GM12891 (cell line): ENCODE measurements around the gene PRKN.

Source experiments
- DNase-seq: peaks from one replicate; pipeline ENCODE4 v3.0.0; 2011; ENCODE audit warnings: low spot score; ENCODE audit not compliant: insufficient read length
- FAIRE-seq: peaks from 2 replicates; lab custom pipeline; 2011; peaks lifted over from hg19 to GRCh38; lab: Jason Lieb, UNC
- PAX5 ChIP-seq: IDR thresholded peaks from 2 replicates; pipeline ENCODE4 v1.6.1; 2011; ENCODE audit warnings: low read length, moderate library complexity, mild to moderate bottlenecking; ENCODE audit not compliant: insufficient read depth, severe bottlenecking
- POLR2A ChIP-seq: IDR thresholded peaks from 2 replicates; pipeline ENCODE4 v1.6.1; 2011; ENCODE audit warnings: low read depth, low read length, control low read depth
- POLR2AphosphoS5 ChIP-seq: IDR thresholded peaks from 2 replicates; pipeline ENCODE4 v1.6.1; 2011; ENCODE audit warnings: low read depth, low read length, control low read depth
- POU2F2 ChIP-seq: IDR thresholded peaks from 2 replicates; pipeline ENCODE4 v1.6.1; 2011; ENCODE audit warnings: low read depth, mild to moderate bottlenecking, control low read depth, low read length, moderate library complexity
- SPI1 ChIP-seq: IDR thresholded peaks from 2 replicates; pipeline ENCODE4 v1.6.1; 2011; ENCODE audit warnings: low read depth, low read length, control low read depth
- TAF1 ChIP-seq: IDR thresholded peaks from 2 replicates; pipeline ENCODE4 v1.6.1; 2011; ENCODE audit warnings: low read depth, low read length, control low read depth

The PRKN gene

GRCh38 chr6:161954699-161955276 lies 772.8 kb downstream of the PRKN start:
- TF ChIP-seq POLR2A: no peak
- TF ChIP-seq PAX5: no peak
- no peak for TF ChIP-seq TAF1
- TF ChIP-seq SPI1: no peak
- TF ChIP-seq POLR2AphosphoS5: no peak
- TF ChIP-seq POU2F2: no peak
- FAIRE-seq: no peak
- no peak for DNase-seq

GRCh38 chr6:161954077-161954476 lies 773.5 kb downstream of the PRKN start:
- TF ChIP-seq TAF1 (no peak), POLR2AphosphoS5 (no peak), SPI1 (no peak)
- DNase-seq (no peak), FAIRE-seq (no peak)

- no peak for FAIRE-seq
- DNase-seq: no peak
- TF ChIP-seq POLR2A (no peak), POLR2AphosphoS5 (no peak), SPI1 (no peak), POU2F2 (no peak), TAF1 (no peak), PAX5 (no peak)
Observed at GRCh38 chr6:161951126-161951525, 776.4 kb downstream of the PRKN start.

- FAIRE-seq: no peak
- TF ChIP-seq TAF1: no peak
- TF ChIP-seq SPI1: no peak
- TF ChIP-seq POLR2A: no peak
- TF ChIP-seq POLR2AphosphoS5: no peak
- no peak for TF ChIP-seq PAX5
- TF ChIP-seq POU2F2: no peak
- no peak for DNase-seq
Observed at GRCh38 chr6:161949531-161949930, 778.0 kb downstream of the PRKN start.

- FAIRE-seq (no peak), DNase-seq (no peak)
- TF ChIP-seq SPI1: no peak
- TF ChIP-seq POLR2A: no peak
- no peak for TF ChIP-seq POU2F2
- no peak for TF ChIP-seq PAX5
- no peak for TF ChIP-seq POLR2AphosphoS5
- no peak for TF ChIP-seq TAF1
Observed at GRCh38 chr6:161948462-161948861, 779.1 kb downstream of the PRKN start.

DNA sequence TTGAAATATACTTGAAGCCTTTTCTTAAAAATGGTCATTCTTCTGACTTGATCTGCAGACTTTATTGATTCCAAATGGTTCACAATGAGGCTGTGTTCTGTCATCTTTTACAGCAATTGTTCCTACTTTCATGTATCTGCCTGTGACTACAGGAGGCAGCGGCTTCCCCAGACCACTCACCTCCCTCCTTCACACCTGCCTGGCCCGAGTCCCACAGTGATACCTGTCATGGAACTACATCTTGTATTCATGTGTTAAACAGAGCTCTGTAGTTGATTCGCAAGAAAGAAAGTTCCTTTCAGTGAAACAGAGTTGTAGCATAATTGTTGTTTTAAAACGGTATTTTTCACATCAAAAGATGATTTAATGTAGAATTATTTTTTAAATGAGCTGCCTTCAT lies 780.2 kb downstream of the PRKN start:
- TF ChIP-seq POU2F2 (no peak), POLR2AphosphoS5 (no peak), POLR2A (no peak), SPI1 (no peak), PAX5 (no peak), TAF1 (no peak)
- no peak for DNase-seq
- FAIRE-seq: no peak

GRCh38 chr6:161946461-161946860 lies 781.1 kb downstream of the PRKN start:
- TF ChIP-seq TAF1: no peak
- no peak for FAIRE-seq
- no peak for DNase-seq

- TF ChIP-seq POLR2A (no peak), POU2F2 (no peak), TAF1 (no peak), PAX5 (no peak), POLR2AphosphoS5 (no peak), SPI1 (no peak)
- no peak for FAIRE-seq
- no peak for DNase-seq
Observed at GRCh38 chr6:161943561-161943960, 784.0 kb downstream of the PRKN start.

DNA sequence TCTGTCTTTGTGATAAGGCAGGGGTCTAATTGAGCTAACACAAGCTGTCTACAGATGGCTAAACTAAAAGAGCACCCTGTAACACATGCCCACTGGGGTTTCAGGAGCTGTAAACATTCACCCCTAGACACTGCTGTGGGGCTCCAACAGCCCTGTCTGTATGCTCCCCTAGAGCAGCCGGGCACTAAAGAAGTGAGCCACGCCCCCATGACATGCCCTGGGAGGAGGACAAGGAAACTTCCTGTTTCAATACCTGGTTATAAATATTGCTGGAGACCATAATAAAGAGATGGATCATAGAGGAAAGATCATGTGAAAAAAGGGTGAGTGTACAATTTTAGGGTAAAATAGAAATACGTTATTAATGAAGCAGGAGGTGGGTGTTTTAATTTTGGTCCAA lies 786.0 kb downstream of the PRKN start:
- no peak for FAIRE-seq
- TF ChIP-seq POLR2AphosphoS5: no peak
- TF ChIP-seq POU2F2: no peak
- no peak for TF ChIP-seq TAF1
- no peak for TF ChIP-seq SPI1
- no peak for TF ChIP-seq PAX5
- no peak for TF ChIP-seq POLR2A
- DNase-seq: no peak

GRCh38 chr6:161940519-161940918 lies 787.0 kb downstream of the PRKN start:
- DNase-seq (no peak), FAIRE-seq (no peak)
- TF ChIP-seq PAX5 (no peak), TAF1 (no peak), POLR2A (no peak)

DNA sequence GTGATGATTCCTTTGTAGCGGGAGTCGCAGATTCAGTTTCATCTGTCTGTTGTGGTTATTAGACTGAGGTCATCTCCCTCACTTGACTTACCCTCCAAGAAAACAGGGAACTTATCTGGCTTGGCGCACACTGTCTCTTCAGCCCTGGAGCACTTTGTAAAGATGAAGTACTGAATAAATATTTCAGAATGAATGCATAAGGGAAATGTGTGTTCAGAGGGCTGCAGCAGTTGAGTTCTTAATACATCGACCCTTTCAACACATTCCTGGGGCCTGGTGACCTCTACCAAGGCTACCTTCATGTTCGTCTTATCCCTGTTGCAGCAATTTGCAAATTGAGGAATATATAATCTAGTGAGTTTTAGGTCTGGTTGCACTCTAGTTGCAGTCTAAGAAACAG lies 801.2 kb downstream of the PRKN start:
- DNase-seq (no peak), FAIRE-seq (no peak)
- TF ChIP-seq POLR2A (no peak), POU2F2 (no peak), SPI1 (no peak), TAF1 (no peak), POLR2AphosphoS5 (no peak), PAX5 (no peak)
